ENCODE results near the gene NRTN.

- TF ChIP-seq CTCF (IDR thresholded peaks at IDR 0.05): no peak
- no peak for TF ChIP-seq POLR2A (IDR thresholded peaks at IDR 0.05)
- no peak for TF ChIP-seq EP300 (IDR thresholded peaks at IDR 0.05)
These were observed 42.2 kb upstream of the NRTN start for GRCh38 chr19:5762608-5763217.
